Pancreas (tissue), 10 donors: ENCODE measurements around the gene CST6. TPM values are rescaled to one million over a fixed set of nuclear protein-coding genes. Genes with fewer than 3 reads are reported as not detected.
A peak's percentile ranks its signal among the peaks of the same experiment; 100 is the strongest.

Experiments used
- ATAC-seq, 4 donors: fragments of 200-7000 bp; cut with Tn5 transposase; one replicate each; pipeline versions ENCODE4 v1.8.0 to v1.9.1; 2020; ENCODE audit warnings: mild to moderate bottlenecking in 4 of 4, moderate library complexity in 4 of 4
- DNase-seq, 6 donors: peaks; one replicate each; pipeline ENCODE4 v3.0.0-alpha.2; 2020
- FAIRE-seq: peaks from 2 replicates; lab custom pipeline; 2012; peaks lifted over from hg19 to GRCh38; lab: Jason Lieb, UNC
- H3K27ac ChIP-seq, 4 donors: fragments of 200-600 bp; sonication (generic); 1 replicate in 3 of 4; 2 replicates in 1 of 4; pipeline versions ENCODE4 v1.5.0 to v1.8.0; 2020
- H3K27me3 ChIP-seq, 4 donors: fragments of 200-600 bp; one replicate each; pipeline ENCODE4 v1.8.0; 2021
- H3K36me3 ChIP-seq, 3 donors: fragments of 200-600 bp; sonication (generic) in 1 of 3; one replicate each; pipeline versions ENCODE4 v1.5.0 to v1.8.0; 2020 to 2021
- H3K4me1 ChIP-seq, 3 donors: fragments of 200-600 bp; one replicate each; pipeline ENCODE4 v1.8.0; 2021
- H3K4me3 ChIP-seq, 4 donors: fragments of 200-600 bp; sonication (generic) in 2 of 4; one replicate each; pipeline versions ENCODE4 v1.5.0 to v1.8.0; 2020 to 2021
- H3K9me3 ChIP-seq, 4 donors: fragments of 200-600 bp; one replicate each; pipeline ENCODE4 v1.8.0; 2021
- CTCF ChIP-seq, 4 donors: fragments of 200-600 bp; sonication (generic) in 3 of 4; IDR thresholded peaks; one replicate each; pipeline versions ENCODE4 v1.5.0 to v1.8.0; 2021; ENCODE audit warnings: antibody characterized with exemption in 4 of 4
- WGBS, 2 donors: extraction: QIAGEN DNeasy Blood & Tissue Kit; methylation state at CpG; one replicate each; pipeline ENCODE4 v1.1.7; 2013; 5-methylcytosine and 5-hydroxymethylcytosine counted together
- intact Hi-C, 3 donors: fragments of 100-400 bp; cut with DNase I; formaldehyde crosslinking; loops; one replicate each; pipeline versions ENCODE4 v1.11.1 to v1.14.2; 2022
- polyA plus RNA-seq, 2 donors: library from polyadenylated mRNA; stranded (reverse); fragments of 200-250 nt; gene quantifications; one replicate each; pipeline ENCODE4 v1.2.3, GENCODE V29; 2013
- total RNA-seq, 6 donors: library from RNA; stranded (reverse); fragmentation: NEBNext Ultra II Directional in 4 of 6; extraction: Animal tissue kit (Norgen Biotek cat#: 25700) in 4 of 6; gene quantifications; one replicate each; pipeline versions ENCODE4 v1.2.1 to v1.2.4, GENCODE V29; 2021 to 2023
- donor health status: healthy with polysubstance abuse.
- donor health status: DM: no; HTN: no; CAD: no; lungs with moderate emphysema.
- donor health status: DM: no; HTN: no; CAD: no.
- donor health status: control.
- donor health status: control.
- donor health status: Bipolar disorder and iron deficiency.
- donor health status: DM: yes; HTN: yes; CAD: no.
- donor health status: DM: no; HTN: no; CAD: no.
- donor health status: DM: no; HTN: no; CAD: no.
- donor health status: DM: yes; HTN: yes; CAD: no.

Gene CST6
- total and polyA plus RNA-seq, 8 donors, result 0.22 to 0.94 (median 0.72) TPM; not detected in 4

- intact Hi-C loops, result no loop called here
- TF ChIP-seq CTCF (IDR thresholded peaks at IDR 0.05), result no peak
Observed at GRCh38 chr11:66026017-66026529, 14.3 kb downstream of the CST6 start, which contains the start of gene CATSPER1. CATSPER1 (minus strand) TSS chr11:66026479; CDS start chr11:66026379, 100 bp downstream.

GRCh38 chr11:66032957-66033735 is 21.3 kb downstream of the CST6 start:
- intact Hi-C loops, result no loop called here
- Histone ChIP-seq H3K27me3 (no peaks in the 10 kb centered on the region), H3K4me1 (no peaks in the 10 kb centered on the region), H3K4me3 (no peak overlapping the region), H3K9me3 (no peaks in the 10 kb centered on the region), H3K36me3 (no peaks in the 10 kb centered on the region), H3K27ac (no peak overlapping the region)
- no peak for TF ChIP-seq CTCF (IDR thresholded peaks at IDR 0.05)
- no peak for ATAC-seq
- FAIRE-seq, result no peak
- 71 to 78% methylated on average over 8 of the region's 8 CpGs for WGBS, 2 donors
- no peak for DNase-seq

More at GRCh38 chr11:66026017-66026529, 14.3 kb downstream of the CST6 start, which contains the start of gene CATSPER1:
- Histone ChIP-seq H3K4me3 (no peak within 1 kb of the TSS), H3K36me3 (no peaks in the 10 kb centered on the region), H3K9me3 (no peaks in the 10 kb centered on the region), H3K27me3 (no peaks in the 10 kb centered on the region), H3K27ac (no peak within 1 kb of the TSS), H3K4me1 (peaks cover 0 to 3% (median 0%) of the 10 kb centered on the region in 3 donors)
- no peak for ATAC-seq
- no peak for DNase-seq
- FAIRE-seq, result no peak
- WGBS, 2 donors, result 78 to 79% methylated on average over 18 of the region's 18 CpGs

GRCh38 chr11:66035653-66036333 is 24.0 kb downstream of the CST6 start:
- ATAC-seq (peak in 1 of 4 donors; percentile 25), FAIRE-seq (no peak), DNase-seq (no peak)
- Histone ChIP-seq H3K36me3 (no peaks in the 10 kb centered on the region), H3K4me1 (no peaks in the 10 kb centered on the region), H3K9me3 (no peaks in the 10 kb centered on the region), H3K27me3 (no peaks in the 10 kb centered on the region), H3K4me3 (no peak overlapping the region), H3K27ac (no peak overlapping the region)
- 57 to 59% methylated on average over 9 of the region's 9 CpGs for WGBS, 2 donors
- intact Hi-C loops, result no loop called here
- TF ChIP-seq CTCF (IDR thresholded peaks at IDR 0.05), result no peak

GRCh38 chr11:66036334-66036710 is 24.5 kb downstream of the CST6 start:
- DNase-seq (no peak), FAIRE-seq (no peak), ATAC-seq (no peak)
- Histone ChIP-seq H3K36me3 (no peaks in the 10 kb centered on the region), H3K9me3 (no peaks in the 10 kb centered on the region), H3K4me3 (no peak overlapping the region), H3K27ac (no peak overlapping the region), H3K27me3 (no peaks in the 10 kb centered on the region), H3K4me1 (no peaks in the 10 kb centered on the region)
- no peak for TF ChIP-seq CTCF (IDR thresholded peaks at IDR 0.05)
- whole genome bisulfite sequencing, 2 donors, result 73 to 78% methylated on average over 5 of the region's 5 CpGs
- intact Hi-C loops, result no loop called here
